GM12872 (cell line): ENCODE measurements around the gene THAP12.

Source experiments
- TF ChIP-seq, protein P1 (sequence below): IDR thresholded peaks from 3 replicates; pipeline ENCODE4 v1.5.1; 2011; ENCODE audit warnings: low read depth, mild to moderate bottlenecking, low read length, moderate library complexity; ENCODE audit not compliant: insufficient read depth

Gene THAP12

DNA sequence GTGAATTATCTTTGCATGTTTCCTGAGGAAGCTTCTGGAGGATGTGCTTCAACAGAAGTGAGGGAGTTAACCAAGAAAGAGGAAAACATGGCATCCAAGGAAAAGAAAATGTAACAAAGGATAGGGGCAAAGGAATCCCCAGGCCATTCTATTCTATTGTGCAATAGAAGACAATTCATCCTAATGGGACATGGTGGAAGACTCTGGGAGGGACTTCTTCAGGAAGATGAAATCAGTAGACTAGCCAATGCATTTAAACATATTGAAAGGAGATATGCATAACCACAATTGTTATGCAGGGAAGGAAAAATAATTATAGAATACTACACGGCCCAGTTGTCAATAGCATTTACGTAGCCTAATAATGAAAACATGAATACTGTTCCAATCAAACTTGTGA is 55.7 kb downstream of the THAP12 start:
- TF ChIP-seq, protein P1, sequence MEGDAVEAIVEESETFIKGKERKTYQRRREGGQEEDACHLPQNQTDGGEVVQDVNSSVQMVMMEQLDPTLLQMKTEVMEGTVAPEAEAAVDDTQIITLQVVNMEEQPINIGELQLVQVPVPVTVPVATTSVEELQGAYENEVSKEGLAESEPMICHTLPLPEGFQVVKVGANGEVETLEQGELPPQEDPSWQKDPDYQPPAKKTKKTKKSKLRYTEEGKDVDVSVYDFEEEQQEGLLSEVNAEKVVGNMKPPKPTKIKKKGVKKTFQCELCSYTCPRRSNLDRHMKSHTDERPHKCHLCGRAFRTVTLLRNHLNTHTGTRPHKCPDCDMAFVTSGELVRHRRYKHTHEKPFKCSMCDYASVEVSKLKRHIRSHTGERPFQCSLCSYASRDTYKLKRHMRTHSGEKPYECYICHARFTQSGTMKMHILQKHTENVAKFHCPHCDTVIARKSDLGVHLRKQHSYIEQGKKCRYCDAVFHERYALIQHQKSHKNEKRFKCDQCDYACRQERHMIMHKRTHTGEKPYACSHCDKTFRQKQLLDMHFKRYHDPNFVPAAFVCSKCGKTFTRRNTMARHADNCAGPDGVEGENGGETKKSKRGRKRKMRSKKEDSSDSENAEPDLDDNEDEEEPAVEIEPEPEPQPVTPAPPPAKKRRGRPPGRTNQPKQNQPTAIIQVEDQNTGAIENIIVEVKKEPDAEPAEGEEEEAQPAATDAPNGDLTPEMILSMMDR, result no peak

DNA sequence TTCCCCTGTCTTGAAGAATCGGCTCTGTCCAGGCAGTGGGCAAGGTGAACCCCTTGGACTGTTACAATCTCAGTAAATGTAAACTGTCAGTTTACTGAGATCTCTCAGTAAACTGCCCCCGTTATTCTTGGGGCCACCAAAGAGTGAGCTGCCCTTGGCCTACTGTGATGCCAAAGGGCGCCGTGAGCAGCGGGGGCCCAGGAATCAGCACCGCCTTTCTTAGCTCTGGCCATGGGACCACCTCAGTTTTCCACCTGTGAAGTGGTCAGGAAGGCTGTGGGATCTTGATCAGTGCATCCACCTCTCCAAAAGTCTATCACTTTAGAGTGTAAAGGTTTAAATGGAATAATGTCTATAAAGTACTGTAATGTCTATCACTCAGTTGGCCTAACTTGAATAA is 57.1 kb downstream of the THAP12 start:
- TF ChIP-seq, protein P1, result no peak

DNA sequence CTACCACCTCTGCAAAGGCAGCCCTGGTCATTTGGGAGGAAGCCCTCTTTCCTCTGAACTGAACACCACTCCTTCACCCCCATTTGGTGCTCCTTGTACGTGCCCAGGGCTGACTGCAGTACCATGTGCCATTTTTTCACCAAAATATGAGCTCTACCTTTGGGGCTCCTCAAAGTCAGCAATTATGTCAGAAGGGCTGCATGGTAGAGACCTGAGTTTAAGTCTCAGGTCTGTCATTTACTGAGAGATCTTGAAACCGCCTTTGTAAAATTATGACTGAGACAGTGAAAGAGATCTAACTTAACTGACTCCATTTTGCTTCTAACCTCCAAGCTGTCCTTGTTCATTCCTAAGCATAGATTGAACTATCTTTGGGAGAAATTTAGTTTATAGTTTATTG is 58.0 kb downstream of the THAP12 start:
- TF ChIP-seq, protein P1, result no peak

DNA sequence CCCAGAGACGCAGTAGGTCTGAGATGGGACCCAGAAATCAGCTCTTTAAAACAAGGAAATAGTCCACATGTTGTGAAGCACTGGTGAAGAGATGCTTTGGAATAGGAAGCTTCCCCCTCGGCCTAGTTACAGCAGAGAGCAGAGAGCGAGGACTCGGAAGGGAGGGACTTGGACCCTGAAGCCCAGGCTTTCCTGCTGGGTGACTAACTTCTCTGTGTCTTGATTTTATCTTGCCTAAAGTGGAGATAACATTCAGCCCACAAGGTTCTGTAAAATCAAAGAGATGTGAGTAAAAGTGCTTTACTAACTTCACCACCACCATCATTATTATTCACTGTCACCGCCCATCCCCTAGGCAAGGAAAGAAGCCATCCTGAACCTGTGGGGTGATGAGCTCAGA is 58.4 kb downstream of the THAP12 start:
- TF ChIP-seq, protein P1, result no peak

DNA sequence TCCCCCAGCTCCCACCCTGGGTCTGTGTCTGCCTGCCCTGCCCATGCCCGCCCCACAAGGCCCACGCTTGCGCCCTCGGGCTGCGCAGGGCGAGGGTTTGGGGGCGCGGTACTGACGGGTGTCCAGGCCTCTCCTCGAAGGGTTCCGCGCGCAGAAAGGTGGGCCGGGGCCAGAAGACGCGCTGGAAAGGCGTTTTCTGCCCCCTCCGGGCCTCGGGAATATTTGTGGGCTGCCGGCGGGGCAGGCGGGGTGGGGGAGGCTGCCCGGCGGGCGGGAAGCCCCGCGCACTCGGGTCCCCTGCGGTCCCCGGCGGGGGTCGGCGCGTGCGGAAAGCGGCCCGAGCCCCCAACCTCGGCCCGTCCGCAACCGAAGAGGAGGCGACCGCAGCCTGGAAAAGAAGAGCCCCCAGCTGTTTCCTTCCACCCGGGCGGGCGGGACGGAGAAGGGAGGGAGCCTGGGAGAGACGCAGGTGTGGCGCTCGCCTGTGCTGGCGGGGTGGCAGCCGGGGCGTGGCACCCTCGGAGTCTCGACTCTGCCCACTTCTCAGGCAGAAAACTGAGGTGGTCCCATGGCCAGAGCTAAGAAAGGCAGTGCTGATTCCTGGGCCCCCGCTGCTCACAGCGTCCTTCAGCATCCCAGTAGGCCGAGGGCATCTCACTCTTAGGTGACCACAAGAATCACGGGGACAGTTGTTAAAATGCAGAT is 59.0 kb downstream of the THAP12 start:
- TF ChIP-seq, protein P1, result no peak

DNA sequence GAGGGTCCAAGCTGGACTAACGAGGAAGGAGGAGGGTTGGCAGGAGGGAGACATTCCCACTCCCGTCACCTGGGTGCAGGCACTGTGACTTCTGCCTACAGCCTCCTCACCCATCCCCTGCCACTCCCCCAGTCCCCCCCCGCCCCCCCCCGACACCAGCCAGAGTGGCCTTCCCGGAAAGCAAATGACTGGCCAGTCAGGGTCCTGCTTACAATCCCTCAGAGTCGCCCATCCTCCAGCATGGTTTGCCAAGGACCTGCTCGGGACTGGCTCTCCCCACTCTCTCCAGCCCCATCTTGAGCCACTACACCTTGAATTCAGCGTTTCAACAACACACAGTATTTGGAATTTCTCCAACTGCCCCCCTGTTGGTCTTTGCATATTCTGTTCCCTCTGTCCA is 59.6 kb downstream of the THAP12 start:
- TF ChIP-seq, protein P1, result no peak

DNA sequence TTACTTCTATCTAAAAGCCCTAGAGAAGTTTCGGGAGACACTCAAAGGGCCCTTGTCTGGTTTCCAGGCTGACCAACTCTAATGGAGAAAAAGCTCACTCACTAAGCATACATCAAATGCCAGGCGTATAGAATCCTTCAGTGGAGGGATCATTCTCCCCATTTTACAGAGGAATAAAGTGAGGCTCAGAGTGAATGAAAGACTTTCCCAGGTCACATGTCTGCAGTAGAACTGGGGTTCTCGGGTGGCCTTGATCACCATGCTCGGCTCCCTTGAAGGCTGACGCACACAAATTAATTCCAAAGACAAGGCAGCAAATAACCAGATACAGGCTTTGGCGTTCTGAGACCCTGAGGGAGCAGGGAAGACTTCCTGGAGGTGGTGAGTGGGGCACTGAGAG is 60.0 kb downstream of the THAP12 start:
- TF ChIP-seq, protein P1, result no peak
